Adipose tissue (tissue), 3 donors: ENCODE results near the gene ABCC12. TPM values are rescaled to one million over a fixed set of nuclear protein-coding genes. Genes with fewer than 3 reads are reported as not detected.

Source experiments
- H3K27ac ChIP-seq: one replicate; pipeline ENCODE4 v1.5.1; 2013; ENCODE audit warnings: low read depth, low read length
- WGBS, 3 donors: extraction: QIAGEN DNeasy Blood & Tissue Kit; methylation state at CpG; one replicate each; pipeline ENCODE4 v1.1.7; 2013; 5-methylcytosine and 5-hydroxymethylcytosine counted together
- polyA plus RNA-seq, 3 donors: library from polyadenylated mRNA; stranded (reverse); fragments of 200-250 nt; gene quantifications; one replicate each; pipeline ENCODE4 v1.2.3, GENCODE V29; 2013
- donor health status: healthy with polysubstance abuse.
- donor health status: Bipolar disorder and iron deficiency.
- donor health status: healthy.

Gene ABCC12
- polyA plus RNA-seq, 3 donors = not detected

- no peak overlapping the region for H3K27ac ChIP-seq
- 91 to 99% (median 93%) methylated on average over 3 of the region's 3 CpGs for WGBS, 3 donors
Measured at GRCh38 chr16:48139517-48139916, 16.3 kb downstream of the ABCC12 start.

GRCh38 chr16:48138543-48138942 lies 17.2 kb downstream of the ABCC12 start:
- no peak overlapping the region for H3K27ac ChIP-seq
- 83 to 89% (median 86%) methylated on average over 2 of the region's 2 CpGs for WGBS, 3 donors

- H3K27ac ChIP-seq = no peak overlapping the region
- 82 to 86% (median 85%) methylated on average over 3 of the region's 3 CpGs for WGBS, 3 donors
Measured at GRCh38 chr16:48137822-48138221, 18.0 kb downstream of the ABCC12 start.

- H3K27ac ChIP-seq = no peak overlapping the region
- WGBS, 3 donors = 43 to 59% (median 56%) methylated on average over 9 of the region's 9 CpGs
Measured at GRCh38 chr16:48136547-48137360, 19.0 kb downstream of the ABCC12 start.

GRCh38 chr16:48133455-48134211 lies 22.2 kb downstream of the ABCC12 start:
- H3K27ac ChIP-seq = no peak overlapping the region
- 82 to 86% (median 83%) methylated on average over 18 of the region's 18 CpGs for WGBS, 3 donors

GRCh38 chr16:48132696-48133095 lies 23.1 kb downstream of the ABCC12 start:
- 31 to 91% (median 88%) methylated on average over 3 of the region's 3 CpGs for WGBS, 3 donors
- H3K27ac ChIP-seq = no peak overlapping the region

- no peak overlapping the region for H3K27ac ChIP-seq
- WGBS, 3 donors = 89 to 95% (median 91%) methylated on average over 6 of the region's 6 CpGs
Measured at GRCh38 chr16:48131201-48131935, 24.4 kb downstream of the ABCC12 start.

GRCh38 chr16:48129926-48130325 lies 25.9 kb downstream of the ABCC12 start:
- WGBS, 3 donors = 35 to 92% (median 83%) methylated on average over 3 of the region's 3 CpGs
- no peak overlapping the region for H3K27ac ChIP-seq

GRCh38 chr16:48128769-48129168 lies 27.0 kb downstream of the ABCC12 start:
- no peak overlapping the region for H3K27ac ChIP-seq
- WGBS, 3 donors = 49 to 86% (median 79%) methylated on average over 2 of the region's 2 CpGs

- 18 to 64% (median 62%) methylated on average over 13 of the region's 13 CpGs for WGBS, 3 donors
Measured at GRCh38 chr16:48126801-48127644, 28.8 kb downstream of the ABCC12 start.

GRCh38 chr16:48125888-48126287 lies 29.9 kb downstream of the ABCC12 start:
- WGBS, 3 donors = 73 to 93% (median 79%) methylated on average over 5 of the region's 5 CpGs
- no peak overlapping the region for H3K27ac ChIP-seq

More at GRCh38 chr16:48126801-48127644, 28.8 kb downstream of the ABCC12 start:
- H3K27ac ChIP-seq = no peak overlapping the region

GRCh38 chr16:48124266-48124665 lies 31.5 kb downstream of the ABCC12 start:
- no peak overlapping the region for H3K27ac ChIP-seq
- WGBS, 3 donors = 94 to 98% (median 95%) methylated on average over 2 of the region's 2 CpGs

- 65 to 88% (median 65%) methylated on average over 5 of the region's 5 CpGs for WGBS, 3 donors
- no peak overlapping the region for H3K27ac ChIP-seq
Measured at GRCh38 chr16:48123104-48123788, 32.5 kb downstream of the ABCC12 start.

- WGBS, 3 donors = 76 to 93% (median 80%) methylated on average over 5 of the region's 5 CpGs
- no peak overlapping the region for H3K27ac ChIP-seq
Measured at GRCh38 chr16:48121276-48121675, 34.5 kb downstream of the ABCC12 start.

- 83 to 88% (median 84%) methylated on average over 2 of the region's 2 CpGs for WGBS, 3 donors
- no peak overlapping the region for H3K27ac ChIP-seq
Measured at GRCh38 chr16:48118841-48119240, 37.0 kb downstream of the ABCC12 start.

- H3K27ac ChIP-seq = no peak overlapping the region
- WGBS, 3 donors = 66 to 67% (median 66%) methylated on average over 21 to 22 of the region's 22 CpGs
Measured at GRCh38 chr16:48117217-48118105, 38.3 kb downstream of the ABCC12 start.

GRCh38 chr16:48115299-48115698 lies 40.5 kb downstream of the ABCC12 start:
- 89 to 91% (median 91%) methylated on average over 14 of the region's 14 CpGs for WGBS, 3 donors
- no peak overlapping the region for H3K27ac ChIP-seq
